A549 (cell line): Measurements from ENCODE around the gene ANXA6. TPM values are rescaled to one million over a fixed set of nuclear protein-coding genes. Genes with fewer than 3 reads are reported as not detected.

Experiments used
- ATAC-seq, 2 experiments: fragments of 200-7000 bp in 1 of 2; fragments of >200 bp in 1 of 2; cut with Nextera tagmentation in 1 of 2; cut with Tn5 transposase in 1 of 2; 3 replicates each; pipeline versions ENCODE4 v1.8.0 to v1.9.1; 2018 to 2020; ENCODE audit warnings: mild to moderate bottlenecking in 1 of 2, moderate library complexity in 1 of 2
- CTCF ChIA-PET: fragments of 300-600 bp; sonication (Branson Sonifier 250); formaldehyde crosslinking; extraction: SDS; loops from one replicate; lab custom pipeline; 2021; ENCODE audit warnings: antibody characterized with exemption, inconsistent platforms; lab: Yijun Ruan, JAX
- POLR2A ChIA-PET: fragments of 350-600 bp; formaldehyde crosslinking; extraction: SDS; loops from one replicate; lab custom pipeline; 2021; ENCODE audit warnings: antibody characterized with exemption, inconsistent platforms; lab: Yijun Ruan, JAX
- DNase-seq, 2 experiments: peaks; one replicate each; pipeline versions ENCODE4 v3.0.0 to v3.0.0-alpha.2; 2011 to 2016; ENCODE audit warnings: low read depth in 1 of 2, low spot score in 1 of 2
- FAIRE-seq: peaks from 2 replicates; lab custom pipeline; 2011; peaks lifted over from hg19 to GRCh38; lab: Jason Lieb, UNC
- H3K27ac ChIP-seq, 2 experiments: fragments of >200 bp; sonication (Bioruptor Twin); formaldehyde crosslinking; 3 replicates each; pipeline ENCODE4 v1.5.1; 2016 to 2017
- H3K4me1 ChIP-seq: fragments of >200 bp; sonication (Bioruptor Twin); formaldehyde crosslinking; 3 replicates; pipeline ENCODE4 v1.6.1; 2016
- H3K4me2 ChIP-seq: fragments of >200 bp; sonication (Bioruptor Twin); formaldehyde crosslinking; 3 replicates; pipeline ENCODE4 v1.6.1; 2016
- H3K4me3 ChIP-seq: fragments of >200 bp; sonication (Bioruptor Twin); formaldehyde crosslinking; 3 replicates; pipeline ENCODE4 v1.5.1; 2016
- H3K9me3 ChIP-seq: fragments of >200 bp; sonication (Bioruptor Twin); formaldehyde crosslinking; 3 replicates; pipeline ENCODE4 v1.6.1; 2016
- BCL3 ChIP-seq: fragments of >200 bp; sonication (Bioruptor Twin); formaldehyde crosslinking; IDR thresholded peaks from 3 replicates; pipeline ENCODE4 v1.6.1; 2016
- CBX8 ChIP-seq: fragments of 200-600 bp; sonication (generic); IDR thresholded peaks from 2 replicates; pipeline ENCODE4 v1.6.1; 2016
- CEBPB ChIP-seq, 2 experiments: fragments of >200 bp in 1 of 2; sonication (Bioruptor Twin) in 1 of 2; formaldehyde crosslinking in 1 of 2; IDR thresholded peaks; 2 replicates each; pipeline ENCODE4 v1.6.1; 2012 to 2016
- CTCF ChIP-seq: fragments of >200 bp; sonication (Bioruptor Twin); formaldehyde crosslinking; IDR thresholded peaks from 3 replicates; pipeline ENCODE4 v1.5.1; 2016
- EHF ChIP-seq: fragments of 250-450 bp; sonication (Bioruptor Pico); IDR thresholded peaks from 2 replicates; pipeline ENCODE4 v1.5.0; 2020; ENCODE audit warnings: mild to moderate bottlenecking
- EHMT2 ChIP-seq: fragments of 200-600 bp; sonication (generic); IDR thresholded peaks from 2 replicates; pipeline ENCODE4 v1.6.1; 2016; ENCODE audit warnings: antibody characterized with exemption, low read depth, mild to moderate bottlenecking, moderate library complexity
- EP300 ChIP-seq, 2 experiments: fragments of >200 bp; sonication (Bioruptor Twin); formaldehyde crosslinking; IDR thresholded peaks; 2 replicates in 1 of 2; 3 replicates in 1 of 2; pipeline ENCODE4 v1.6.1; 2016 to 2017
- FOSL2 ChIP-seq, 2 experiments: fragments of 450-650 bp in 1 of 2; fragments of >200 bp in 1 of 2; sonication (Bioruptor Twin) in 1 of 2; formaldehyde crosslinking; IDR thresholded peaks; 2 replicates each; pipeline versions ENCODE4 v1.5.0 to v1.6.1; 2016 to 2020; ENCODE audit warnings: mild to moderate bottlenecking in 1 of 2, moderate library complexity in 1 of 2
- HOXA7 ChIP-seq: fragments of 250-450 bp; sonication (Bioruptor Pico); IDR thresholded peaks from 2 replicates; pipeline ENCODE4 v1.5.0; 2020; ENCODE audit warnings: mild to moderate bottlenecking, moderate library complexity
- JUN ChIP-seq, 2 experiments: fragments of >200 bp; sonication (Bioruptor Twin); formaldehyde crosslinking; IDR thresholded peaks; 2 replicates in 1 of 2; 3 replicates in 1 of 2; pipeline ENCODE4 v1.6.1; 2016 to 2017
- JUNB ChIP-seq: fragments of >200 bp; sonication (Bioruptor Twin); formaldehyde crosslinking; IDR thresholded peaks from 2 replicates; pipeline ENCODE4 v1.6.1; 2016
- KDM1A ChIP-seq: fragments of 200-600 bp; sonication (generic); IDR thresholded peaks from 2 replicates; pipeline ENCODE4 v1.6.1; 2016; ENCODE audit warnings: low read depth, mild to moderate bottlenecking
- MYC ChIP-seq: IDR thresholded peaks from 2 replicates; pipeline ENCODE4 v1.6.1; 2012; ENCODE audit warnings: mild to moderate bottlenecking, inconsistent platforms, low read length, improper control_type of control experiment, borderline replicate concordance
- NFE2L2 ChIP-seq: fragments of 150-350 bp; conservative IDR thresholded peaks from 2 replicates; pipeline ENCODE4 v1.6.1; 2014; ENCODE audit warnings: low read length
- POLR2AphosphoS2 ChIP-seq: conservative IDR thresholded peaks from 2 replicates; pipeline ENCODE4 v1.6.1; 2012; ENCODE audit warnings: low read length, improper control_type of control experiment, inconsistent platforms
- RAD21 ChIP-seq, 2 experiments: fragments of >200 bp in 1 of 2; sonication (Bioruptor Twin) in 1 of 2; formaldehyde crosslinking in 1 of 2; IDR thresholded peaks in 1 of 2; conservative IDR thresholded peaks in 1 of 2; 2 replicates in 1 of 2; 3 replicates in 1 of 2; pipeline ENCODE4 v1.6.1; 2012 to 2018; ENCODE audit warnings: inconsistent platforms in 1 of 2
- TFCP2L1 ChIP-seq: fragments of 250-450 bp; sonication (Bioruptor Pico); IDR thresholded peaks from 2 replicates; pipeline ENCODE4 v1.5.0; 2021; ENCODE audit warnings: mild to moderate bottlenecking
- TP53 ChIP-seq: fragments of 250-450 bp; sonication (Bioruptor Pico); IDR thresholded peaks from 2 replicates; pipeline ENCODE4 v1.5.0; 2021; ENCODE audit warnings: mild to moderate bottlenecking, moderate library complexity
- ZNF302 ChIP-seq: fragments of 250-450 bp; sonication (Bioruptor Pico); IDR thresholded peaks from 2 replicates; pipeline ENCODE4 v1.9.0; 2021; ENCODE audit warnings: inconsistent platforms, mild to moderate bottlenecking, moderate library complexity
- WGBS: methylation state at CpG from one replicate; pipeline ENCODE4 v1.1.6; 2017; ENCODE audit errors: missing lambda C conversion rate; 5-methylcytosine and 5-hydroxymethylcytosine counted together
- polyA plus RNA-seq, 4 experiments: library from polyadenylated mRNA; depleted of rRNA in 3 of 4; stranded (reverse); fragments of >200 nt; fragmentation: RNase III in 1 of 4; extraction: RNeasy Plus Mini Kit Qiagen cat#74134 plus additional on column Dnase treatment in 1 of 4; gene quantifications; 2 replicates in 3 of 4; 3 replicates in 1 of 4; pipeline ENCODE4 v1.2.3, GENCODE V29; 2011 to 2017

The ANXA6 gene
- polyA plus RNA-seq, 2 of the 4 experiments (the other 2 are of a cell fraction) = 32.4 to 53.0 TPM

- no peak for ATAC-seq
- TF ChIP-seq TFCP2L1 (CRISPR knock-in tag) = no peak
- no peak for TF ChIP-seq FOSL2 (IDR thresholded peaks at IDR 0.05)
- peak; percentile 29; the same call in 1 of the 2 replicates for TF ChIP-seq FOSL2 (CRISPR knock-in tag; IDR thresholded peaks at IDR 0.05)
- no peak for TF ChIP-seq JUNB
- TF ChIP-seq BCL3 = no peak
- no peak for TF ChIP-seq MYC
- TF ChIP-seq CTCF = no peak
- no peak for TF ChIP-seq JUN (IDR thresholded peaks at IDR 0.05)
- FAIRE-seq = no peak
- ChIA-PET CTCF (interaction anchor here (1.7 to 7.7 kb wide), 6 partner anchors 12 to 42 kb away, joined by 4 to 113 read pairs (median 6); no protein-coding TSS in a partner anchor), POLR2A (interaction anchor here (1.7 to 3.1 kb wide), 2 partner anchors 9 kb away, joined by 5 to 23 read pairs; no protein-coding TSS in a partner anchor)
- 72% methylated on average over 7 of the region's 7 CpGs for WGBS
- H3K9me3 ChIP-seq = no peaks in the 10 kb centered on the region
- no peak overlapping the region for H3K4me3 ChIP-seq
- peak overlapping the region; percentile 92; the same call in 2 of the 3 replicates for H3K4me2 ChIP-seq
- peak overlapping the region; percentile 91 to 98; a peak in 5 of 6 replicates for H3K27ac ChIP-seq
- DNase-seq = no peak
- peaks cover 59% of the 10 kb centered on the region for H3K4me1 ChIP-seq
These were observed 73.2 kb downstream of the ANXA6 start for GRCh38 chr5:151084363-151084762.

- WGBS = 22% methylated on average over 3 of the region's 3 CpGs
- peak; percentile 24 to 28 for ATAC-seq
- TF ChIP-seq HOXA7 = no peak
- 0 out of 2 replicates have a peak, but pooled peaks have one; percentile 33 for TF ChIP-seq JUNB
- TF ChIP-seq FOSL2 (IDR thresholded peaks at IDR 0.05) = peak; percentile 36; the same call in 1 of the 2 replicates
- peak; percentile 60 for TF ChIP-seq FOSL2 (CRISPR knock-in tag; IDR thresholded peaks at IDR 0.05)
- TF ChIP-seq CEBPB (IDR thresholded peaks at IDR 0.05) = no peak
- TF ChIP-seq KDM1A = 0 out of 2 replicates have a peak, but pooled peaks have one; percentile 16
- TF ChIP-seq POLR2AphosphoS2 = no peak
- no peak for TF ChIP-seq RAD21 (conservative IDR thresholded peaks at IDR 0.05 in 1 of 2, IDR thresholded peaks at IDR 0.05 in 1 of 2)
- TF ChIP-seq TP53 (CRISPR knock-in tag) = no peak
- peak; percentile 31 to 61; a peak in 2 of 5 replicates for TF ChIP-seq EP300 (IDR thresholded peaks at IDR 0.05)
- TF ChIP-seq CBX8 = no peak
- TF ChIP-seq, all 56 proteins: peak for 4
- Histone ChIP-seq H3K9me3 (no peaks in the 10 kb centered on the region), H3K4me1 (peaks cover 70% of the 10 kb centered on the region), H3K27ac (peak overlapping the region; percentile 91 to 98), H3K4me2 (peak overlapping the region; percentile 92), H3K4me3 (no peak overlapping the region)
- ChIA-PET CTCF (interaction anchor here (1.0 to 7.7 kb wide), 10 partner anchors 8 to 43 kb away, joined by 3 to 113 read pairs (median 4); no protein-coding TSS in a partner anchor), POLR2A (interaction anchor here (1.6 to 3.1 kb wide), 2 partner anchors 10 to 20 kb away, joined by 4 to 23 read pairs; no protein-coding TSS in a partner anchor)
- FAIRE-seq = no peak
- DNase-seq = peak; percentile 73 to 88
These were observed 74.4 kb downstream of the ANXA6 start for GRCh38 chr5:151083081-151083676.

GRCh38 chr5:151082282-151082902, 75.2 kb downstream of the ANXA6 start:
- Histone ChIP-seq H3K4me1 (peaks cover 75% of the 10 kb centered on the region), H3K27ac (peak overlapping the region; percentile 91 to 98), H3K4me3 (peak overlapping the region; percentile 67; the same call in 2 of the 3 replicates), H3K4me2 (peak overlapping the region; percentile 92), H3K9me3 (no peaks in the 10 kb centered on the region)
- ChIA-PET POLR2A (interaction anchor here (1.5 to 3.1 kb wide), 3 partner anchors 11 to 33 kb away, joined by 4 to 23 read pairs (median 4); no protein-coding TSS in a partner anchor), CTCF (interaction anchor here (0.8 to 7.7 kb wide), 14 partner anchors 7 to 44 kb away, joined by 3 to 113 read pairs (median 4); no protein-coding TSS in a partner anchor)
- peak; percentile 65 to 73 for DNase-seq
- 52% methylated on average over 6 of the region's 6 CpGs for WGBS
- ATAC-seq = peak; percentile 38 to 46; a peak in 4 of 6 replicates
- no peak for TF ChIP-seq EHMT2
- 0 out of 2 replicates have a peak, but pooled peaks have one; percentile 43 for TF ChIP-seq EHF
- TF ChIP-seq RAD21 (conservative IDR thresholded peaks at IDR 0.05 in 1 of 2, IDR thresholded peaks at IDR 0.05 in 1 of 2) = no peak
- TF ChIP-seq HOXA7 = peak; percentile 17; the same call in 1 of the 2 replicates
- no peak for TF ChIP-seq ZNF302 (CRISPR knock-in tag)
- 0 out of 5 replicates have a peak, but pooled peaks of 1 of the 2 experiments have one; percentile 11 for TF ChIP-seq JUN (IDR thresholded peaks at IDR 0.05)
- no peak for TF ChIP-seq EP300 (IDR thresholded peaks at IDR 0.05)
- TF ChIP-seq NFE2L2 = no peak
- no peak for FAIRE-seq
